ENCODE data around the gene KRTAP5-3.
"Not testable (repeated sequence)": the region's sequence is repeated elsewhere in the genome, so short reads cannot be mapped to it uniquely, and the experiment has no call there.

Gene KRTAP5-3

GRCh38 chr11:1607901-1608300 is 362 bp downstream of the KRTAP5-3 start:
- not testable (repeated sequence) for DNase-seq

- not testable (repeated sequence) for DNase-seq
Measured at GRCh38 chr11:1607156-1607845, 962 bp downstream of the KRTAP5-3 start.

GRCh38 chr11:1605923-1606322 is 2.3 kb downstream of the KRTAP5-3 start:
- not testable (repeated sequence) for DNase-seq

DNA sequence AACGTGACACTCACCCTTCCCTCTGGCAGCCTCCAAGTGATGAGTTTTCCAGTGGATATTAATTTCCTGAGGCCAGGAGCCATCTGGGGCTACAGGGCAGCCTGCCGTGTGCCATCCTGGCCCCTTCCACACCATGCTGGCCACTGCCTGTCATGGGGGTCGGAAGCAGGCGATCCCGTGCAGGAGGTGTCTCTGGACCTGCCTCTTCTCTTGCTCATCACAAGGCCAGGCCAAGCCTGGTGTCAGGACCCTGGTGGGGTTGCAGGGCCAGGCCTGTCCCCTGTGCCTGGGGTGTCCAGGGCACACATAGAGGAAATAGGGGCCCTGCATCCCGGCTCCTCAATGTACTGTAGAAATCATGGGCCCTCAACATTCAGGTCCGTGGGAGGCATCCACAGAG is 3.6 kb downstream of the KRTAP5-3 start:
- DNase-seq, result no peak

DNA sequence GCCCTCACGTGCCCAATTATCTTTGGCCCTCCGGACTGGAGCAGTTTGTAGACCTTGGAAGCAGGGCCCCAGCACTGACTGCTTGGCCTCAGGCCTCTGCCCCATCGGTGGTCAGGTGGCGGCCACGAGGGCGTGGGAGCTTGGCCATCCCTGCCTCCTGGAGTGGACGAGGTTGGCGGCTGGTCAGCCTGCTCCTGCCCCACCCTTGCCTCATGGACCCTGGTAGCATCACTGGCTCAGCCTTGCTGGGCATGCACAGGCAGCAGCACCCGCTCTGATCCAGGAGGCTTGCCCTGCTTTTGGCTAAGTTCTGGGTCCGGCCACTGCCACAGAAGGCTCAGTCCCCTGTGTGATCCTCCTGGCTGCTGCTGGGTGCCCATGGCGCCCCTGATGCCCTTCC is 4.1 kb downstream of the KRTAP5-3 start:
- no peak for DNase-seq

GRCh38 chr11:1603629-1604028 is 4.6 kb downstream of the KRTAP5-3 start:
- no peak for DNase-seq

DNA sequence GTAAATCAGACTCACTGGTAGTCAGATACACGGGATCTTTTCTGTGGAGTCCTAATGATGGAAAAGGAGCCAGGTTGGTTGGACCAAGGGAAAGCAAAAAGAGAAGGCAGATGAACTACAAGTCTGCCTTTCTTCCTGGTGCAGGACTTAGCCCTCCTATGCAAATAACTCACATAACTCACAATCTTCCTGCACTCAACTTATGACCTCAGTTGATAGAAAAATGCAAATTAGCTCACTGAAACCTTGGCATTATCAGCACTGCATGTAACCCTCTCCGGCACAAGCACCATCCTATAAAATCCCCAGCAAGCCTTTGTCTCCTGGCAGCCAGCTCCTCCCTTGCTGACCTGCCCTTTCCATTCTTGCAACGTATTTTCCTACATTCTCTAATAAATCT is 6.6 kb downstream of the KRTAP5-3 start:
- DNase-seq, result not testable (repeated sequence)

DNA sequence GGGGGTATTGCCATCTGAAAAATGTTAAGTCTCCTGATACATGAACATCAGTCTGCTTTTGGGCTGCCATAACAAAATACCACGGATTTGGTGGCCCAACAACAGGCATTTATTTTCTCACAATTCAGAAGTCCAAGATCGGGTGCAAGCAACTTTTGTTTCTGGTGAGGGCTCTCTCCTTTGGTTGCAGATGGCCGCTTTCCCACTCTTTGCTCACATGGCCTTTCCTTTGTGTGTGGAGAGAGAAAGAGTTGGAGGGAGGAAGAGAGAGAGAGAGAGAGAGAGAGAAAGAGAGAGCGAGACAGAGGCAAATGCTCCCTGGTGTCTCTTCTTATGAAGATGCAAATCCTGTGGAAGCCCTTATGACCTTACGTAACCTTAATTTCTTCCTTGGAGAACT is 7.6 kb downstream of the KRTAP5-3 start:
- no peak for DNase-seq

- no peak for DNase-seq
Measured at GRCh38 chr11:1598816-1599215, 9.4 kb downstream of the KRTAP5-3 start.

DNA sequence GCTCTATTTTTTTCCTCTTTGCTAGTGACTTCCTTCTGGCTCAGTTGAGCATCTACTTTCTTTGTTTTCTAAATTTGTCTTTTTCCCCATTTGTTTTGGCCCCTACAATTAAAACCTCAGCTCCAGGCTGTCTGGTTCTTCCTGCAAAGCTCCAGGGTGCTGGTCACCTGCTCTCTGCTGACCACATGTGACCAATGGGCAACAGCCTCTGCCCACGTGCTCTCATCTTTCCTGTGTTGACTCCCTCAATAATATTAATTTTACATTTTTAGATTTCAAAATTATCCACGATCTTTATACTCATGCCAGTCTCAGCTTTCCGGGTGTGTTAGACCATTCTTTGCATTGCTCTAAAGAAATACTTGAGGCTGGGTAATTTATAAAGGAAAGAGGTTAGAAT is 9.9 kb downstream of the KRTAP5-3 start:
- DNase-seq, result not testable (repeated sequence)

- DNase-seq, result no peak
Measured at GRCh38 chr11:1597994-1598380, 10.3 kb downstream of the KRTAP5-3 start, which contains the start of gene KRTAP5-2. TSS of gene KRTAP5-2 (minus strand) at chr11:1598294. CDS start at chr11:1598250, 44 bp downstream.

GRCh38 chr11:1597331-1597993 is 10.8 kb downstream of the KRTAP5-3 start:
- no peak for DNase-seq

DNA sequence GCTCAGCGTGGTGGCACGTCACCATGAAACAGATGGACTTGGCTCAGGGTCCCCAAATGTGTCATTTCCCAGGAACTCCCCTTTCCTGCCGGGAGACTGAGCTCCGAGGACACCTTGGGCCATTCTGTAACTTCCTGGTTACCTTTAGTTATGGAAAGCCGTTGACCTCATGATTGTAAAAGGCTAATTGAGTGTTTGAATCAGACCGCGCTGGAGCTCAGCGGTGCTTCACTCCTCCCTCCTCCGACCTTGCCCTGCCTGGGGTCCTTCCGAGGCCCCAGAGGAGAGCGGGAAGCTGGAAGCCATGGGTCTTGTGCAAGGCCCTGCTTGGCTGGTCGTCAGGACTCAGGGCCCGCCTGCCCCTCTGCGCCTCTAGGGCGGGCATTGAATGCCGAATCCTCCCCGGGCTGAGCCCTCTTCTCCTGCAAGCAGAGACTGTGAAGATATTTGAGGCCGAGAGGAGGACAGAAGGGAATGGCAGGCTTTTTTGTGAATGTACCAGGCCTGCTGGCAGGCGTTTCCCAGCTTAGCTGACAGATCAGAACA is 11.6 kb downstream of the KRTAP5-3 start:
- DNase-seq, result not testable (repeated sequence)

DNA sequence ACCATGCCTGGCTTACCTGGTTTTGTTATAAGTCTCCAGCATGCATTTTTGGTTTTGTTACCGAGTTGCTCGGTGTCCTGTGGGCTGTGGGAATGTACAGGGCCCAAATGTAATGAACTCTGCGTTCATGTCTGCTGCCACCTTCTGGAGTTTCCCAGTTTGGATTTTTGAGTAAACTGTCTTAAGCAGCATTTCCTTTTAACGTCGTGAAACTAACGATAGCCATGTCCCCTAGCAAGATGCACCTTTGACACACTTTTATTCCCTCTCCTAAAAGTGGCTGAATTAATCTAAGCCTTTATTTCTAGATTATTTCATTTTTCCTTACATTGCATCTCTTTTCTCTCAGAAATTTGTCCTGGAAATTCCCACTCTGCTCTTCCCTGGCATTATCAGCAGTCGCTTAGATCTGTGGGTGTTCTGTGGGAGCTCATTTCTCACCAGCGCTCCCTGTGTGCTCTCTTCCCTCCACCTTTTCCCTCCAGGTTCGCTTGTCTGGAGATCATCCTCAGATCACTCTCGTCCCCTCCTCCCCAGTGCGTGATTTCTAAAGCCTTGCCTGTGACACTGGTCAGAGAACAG is 12.2 kb downstream of the KRTAP5-3 start:
- DNase-seq, result not testable (repeated sequence)

DNA sequence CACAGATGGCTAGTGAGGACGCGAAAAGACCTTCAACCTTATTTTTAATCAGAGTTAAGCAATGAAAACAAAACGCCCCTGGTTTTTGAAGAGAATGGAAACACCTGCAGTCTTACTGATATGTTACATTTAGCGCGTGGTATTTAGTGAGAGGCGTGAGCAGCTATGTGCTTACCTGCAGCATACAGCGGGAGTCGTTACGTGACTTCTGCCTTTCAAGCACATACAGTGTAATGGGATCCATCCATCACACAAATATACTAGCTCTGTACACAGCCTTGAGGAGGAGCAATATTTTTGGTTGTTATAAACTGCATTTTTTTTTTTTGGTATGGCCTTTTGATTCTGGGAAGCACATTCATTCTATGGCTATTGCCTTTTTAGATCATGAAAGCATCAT is 15.6 kb downstream of the KRTAP5-3 start:
- DNase-seq, result no peak

- DNase-seq, result no peak
Measured at GRCh38 chr11:1589996-1590395, 18.3 kb downstream of the KRTAP5-3 start.

GRCh38 chr11:1589191-1589963 is 18.9 kb downstream of the KRTAP5-3 start:
- DNase-seq, result peak; percentile 82

DNA sequence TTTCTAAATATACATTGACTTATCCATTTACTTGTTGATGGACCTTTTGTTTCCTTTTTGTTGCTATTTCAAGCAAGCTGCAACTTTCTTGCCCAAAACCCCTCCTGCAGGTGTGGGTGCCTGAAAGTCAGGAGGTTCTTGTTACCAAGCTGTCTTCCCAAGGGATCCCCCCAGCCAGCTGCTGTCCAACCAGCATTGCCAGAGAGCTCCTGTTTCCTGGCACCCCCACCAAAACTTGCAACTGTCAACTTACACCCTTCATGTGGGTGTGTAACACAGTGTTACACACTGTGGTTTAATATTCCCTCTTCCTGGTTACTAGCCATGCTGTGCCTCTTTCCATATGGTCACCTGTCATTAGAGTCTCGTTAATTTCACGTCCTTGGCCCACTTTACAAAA is 21.6 kb downstream of the KRTAP5-3 start:
- no peak for DNase-seq

DNA sequence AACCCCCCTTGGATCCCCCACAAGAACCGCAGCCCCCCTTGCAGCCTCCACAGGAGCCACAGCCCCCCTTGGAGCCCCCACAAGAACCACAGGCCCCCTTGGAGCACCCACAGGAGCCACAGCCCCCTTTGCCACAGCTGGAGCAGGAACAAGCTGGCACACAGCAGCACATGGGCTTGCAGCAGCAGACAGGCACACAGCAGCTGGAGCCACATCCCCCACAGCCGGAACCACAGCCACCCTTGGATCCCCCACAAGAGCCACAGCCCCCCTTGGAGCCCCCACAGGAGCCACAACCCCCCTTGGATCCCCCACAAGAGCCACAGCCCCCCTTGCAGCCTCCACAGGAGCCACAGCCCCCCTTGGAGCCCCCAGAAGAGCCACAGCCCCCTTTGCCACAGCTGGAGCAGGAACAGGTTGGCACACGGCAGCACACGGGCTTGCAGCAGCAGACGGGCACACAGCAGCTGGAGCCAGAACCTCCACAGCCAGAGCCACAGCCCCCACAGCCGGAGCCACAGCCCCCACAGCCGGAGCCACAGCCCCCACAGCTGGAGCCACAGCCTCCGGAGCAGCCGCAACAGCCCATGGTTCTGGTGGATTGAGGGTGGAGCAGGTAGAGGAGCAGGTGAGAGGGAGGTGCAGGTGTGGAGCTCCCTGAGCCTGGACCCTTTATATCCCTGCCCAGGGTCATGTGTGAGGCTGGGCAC is 23.4 kb downstream of the KRTAP5-3 start, which contains the start of gene KRTAP5-1:
KRTAP5-1 (minus strand) TSS at position 623 of the 710 bp plus-strand sequence; CDS start at position 589, 34 bp downstream.
- DNase-seq, result not testable (repeated sequence)

DNA sequence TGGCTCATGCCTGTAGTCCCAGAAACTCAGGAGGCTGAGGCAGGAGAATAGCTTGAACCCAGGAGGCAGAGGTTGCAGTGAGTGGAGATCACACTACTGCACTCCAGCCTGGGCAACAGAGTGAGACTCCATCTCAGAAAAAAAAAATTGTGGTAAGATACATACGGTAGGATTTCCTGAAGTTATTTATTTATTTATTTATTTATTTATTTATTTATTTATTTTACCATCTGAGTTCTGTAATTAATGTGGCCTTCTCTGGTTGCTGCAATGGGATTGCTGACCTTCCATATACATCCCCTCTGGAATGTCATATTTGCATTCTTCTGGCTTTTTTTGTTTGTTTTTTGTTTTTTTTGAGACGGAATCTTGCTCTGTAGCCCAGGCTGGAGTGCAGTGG is 25.4 kb downstream of the KRTAP5-3 start:
- not testable (repeated sequence) for DNase-seq

GRCh38 chr11:1581976-1582375 is 26.3 kb downstream of the KRTAP5-3 start:
- DNase-seq, result no peak

GRCh38 chr11:1576825-1577224 is 31.4 kb downstream of the KRTAP5-3 start:
- no peak for DNase-seq
